Measurements from ENCODE around the gene NFASC.

The NFASC gene

DNA sequence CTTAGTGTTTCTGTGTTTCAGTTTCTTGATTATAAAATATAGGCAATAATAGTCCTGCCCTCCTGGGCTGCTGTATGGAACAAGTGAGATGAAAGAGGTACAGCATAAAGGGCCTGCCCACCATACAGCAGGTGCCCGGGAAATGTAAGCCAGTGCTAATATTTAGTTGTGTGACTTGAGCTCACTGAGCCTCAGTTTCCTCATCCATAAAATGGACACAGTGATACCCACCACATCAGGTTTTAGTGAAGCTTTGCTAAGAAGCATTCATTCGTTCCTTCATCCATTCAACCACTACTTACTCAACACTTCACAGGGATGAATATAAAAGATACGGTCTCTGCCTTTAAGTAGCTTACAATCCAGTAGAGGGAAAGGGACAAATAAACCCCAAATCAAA lies 192.2 kb downstream of the NFASC start:
- DNase-seq (ENCODE audit: low read depth in 3 of 3): no peak

DNA sequence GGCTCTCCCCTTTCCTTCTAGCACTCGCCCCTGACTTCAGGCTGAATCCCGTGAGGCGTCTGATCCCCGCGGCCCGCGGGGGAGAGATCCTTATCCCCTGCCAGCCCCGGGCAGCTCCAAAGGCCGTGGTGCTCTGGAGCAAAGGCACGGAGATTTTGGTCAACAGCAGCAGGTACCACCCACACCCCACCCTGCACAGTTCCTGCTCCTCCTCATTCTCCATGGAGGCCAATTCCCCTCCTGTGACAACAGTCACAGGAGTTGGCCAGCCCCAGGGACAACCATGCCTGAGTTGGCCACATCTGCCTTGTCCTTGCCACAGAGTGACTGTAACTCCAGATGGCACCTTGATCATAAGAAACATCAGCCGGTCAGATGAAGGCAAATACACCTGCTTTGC lies 193.6 kb downstream of the NFASC start:
- no peak for DNase-seq (ENCODE audit: low read depth in 3 of 3)

DNA sequence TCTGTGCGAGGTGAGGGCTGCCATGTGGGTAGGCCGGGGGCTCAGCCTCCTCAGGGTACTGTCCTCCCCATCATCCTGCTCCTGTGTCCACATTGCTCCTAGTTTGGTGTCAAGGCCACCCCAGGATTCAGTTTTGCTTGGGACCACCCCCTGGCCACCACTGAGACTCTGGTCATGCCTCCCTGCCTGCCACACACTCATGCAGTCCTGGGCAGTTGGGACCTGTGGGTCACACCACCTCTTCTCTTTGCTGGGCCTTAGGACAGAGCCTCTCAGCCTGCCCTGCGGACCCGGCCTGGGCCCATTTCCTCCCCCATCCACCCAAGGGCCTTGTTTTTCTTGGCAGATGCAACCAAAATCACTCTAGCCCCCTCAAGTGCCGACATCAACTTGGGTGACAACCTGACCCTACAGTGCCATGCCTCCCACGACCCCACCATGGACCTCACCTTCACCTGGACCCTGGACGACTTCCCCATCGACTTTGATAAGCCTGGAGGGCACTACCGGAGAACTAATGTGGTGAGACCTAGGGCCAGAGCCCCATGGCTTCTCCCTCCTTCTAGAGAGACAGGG lies 194.2 kb downstream of the NFASC start:
- no peak for DNase-seq (ENCODE audit: low read depth in 3 of 3)

DNA sequence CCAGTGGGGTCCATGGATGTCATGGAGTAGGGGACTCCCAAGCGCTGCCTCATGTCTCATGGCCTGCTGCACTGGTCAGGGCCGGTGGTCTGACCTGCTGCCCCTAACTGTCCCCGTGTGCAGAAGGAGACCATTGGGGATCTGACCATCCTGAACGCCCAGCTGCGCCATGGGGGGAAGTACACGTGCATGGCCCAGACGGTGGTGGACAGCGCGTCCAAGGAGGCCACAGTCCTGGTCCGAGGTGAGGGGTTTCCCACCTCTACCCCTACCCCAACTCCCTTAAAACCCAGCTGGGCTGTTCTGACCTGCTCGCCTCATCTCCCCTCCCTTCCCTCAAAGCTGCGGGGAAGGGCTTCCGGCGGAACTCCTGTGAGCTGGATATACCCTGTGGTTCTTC lies 195.0 kb downstream of the NFASC start:
- DNase-seq (ENCODE audit: low read depth in 3 of 3): no peak

DNA sequence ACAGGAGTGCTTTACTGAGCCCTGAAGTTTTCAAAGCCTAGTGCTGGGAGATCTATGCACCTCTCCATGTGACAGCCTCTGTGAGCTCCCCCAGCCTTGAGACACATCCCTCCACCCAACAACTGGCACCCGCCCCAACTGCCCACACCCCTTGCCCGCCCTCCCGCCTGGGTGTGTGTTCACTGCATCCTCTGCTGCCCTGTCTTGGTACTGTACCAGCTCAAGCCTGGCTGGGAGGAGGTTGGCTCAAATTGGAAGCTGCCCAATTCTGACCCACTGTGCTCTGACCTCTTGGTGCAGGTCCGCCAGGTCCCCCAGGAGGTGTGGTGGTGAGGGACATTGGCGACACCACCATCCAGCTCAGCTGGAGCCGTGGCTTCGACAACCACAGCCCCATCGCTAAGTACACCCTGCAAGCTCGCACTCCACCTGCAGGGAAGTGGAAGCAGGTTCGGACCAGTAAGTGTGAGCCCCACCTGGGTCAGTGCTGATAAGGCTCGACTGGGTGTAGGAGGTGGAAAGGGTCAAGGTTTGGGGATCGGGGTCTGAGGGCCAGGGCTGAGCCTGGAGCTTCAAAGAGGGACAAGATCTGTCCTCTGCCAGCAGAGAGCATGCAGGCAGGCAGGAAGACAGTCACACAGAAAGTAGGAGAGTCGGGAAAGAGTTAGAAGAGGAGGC lies 195.6 kb downstream of the NFASC start:
- no peak for DNase-seq (ENCODE audit: low read depth in 3 of 3)

DNA sequence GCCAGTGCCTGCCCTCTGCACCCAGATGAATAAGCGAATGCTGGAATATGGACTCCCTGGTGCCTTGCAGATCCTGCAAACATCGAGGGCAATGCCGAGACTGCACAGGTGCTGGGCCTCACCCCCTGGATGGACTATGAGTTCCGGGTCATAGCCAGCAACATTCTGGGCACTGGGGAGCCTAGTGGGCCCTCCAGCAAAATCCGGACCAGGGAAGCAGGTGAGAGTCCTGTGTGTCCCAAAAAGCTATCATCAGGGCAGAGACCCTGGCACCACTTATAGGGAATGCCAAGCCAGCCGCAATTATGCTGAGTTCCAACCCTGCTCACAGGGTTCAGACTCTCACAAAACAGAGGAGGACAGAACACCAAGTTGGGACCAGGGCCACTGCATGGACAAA lies 196.4 kb downstream of the NFASC start:
- no peak for DNase-seq (ENCODE audit: low read depth in 3 of 3)

DNA sequence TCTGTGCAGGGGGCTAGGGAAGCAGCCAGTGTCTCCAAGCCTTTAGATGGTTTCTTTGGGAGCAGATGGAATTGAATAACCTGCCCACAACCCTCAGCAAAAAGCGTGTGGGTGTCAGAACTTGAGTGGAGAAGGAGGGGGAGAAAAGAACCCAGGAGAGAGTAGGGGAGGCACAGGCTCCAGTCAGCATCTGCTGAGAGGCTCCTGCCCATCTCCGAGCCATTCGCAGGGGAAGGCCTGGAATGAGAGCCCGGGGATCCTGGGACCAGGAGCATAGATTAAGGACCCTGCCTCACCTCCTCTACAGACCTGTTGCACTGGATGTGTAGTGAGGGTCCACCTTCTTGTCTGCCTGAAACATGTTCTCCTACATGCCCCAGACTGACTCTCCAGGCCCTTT lies 197.3 kb downstream of the NFASC start:
- DNase-seq (ENCODE audit: low read depth in 3 of 3): no peak

DNA sequence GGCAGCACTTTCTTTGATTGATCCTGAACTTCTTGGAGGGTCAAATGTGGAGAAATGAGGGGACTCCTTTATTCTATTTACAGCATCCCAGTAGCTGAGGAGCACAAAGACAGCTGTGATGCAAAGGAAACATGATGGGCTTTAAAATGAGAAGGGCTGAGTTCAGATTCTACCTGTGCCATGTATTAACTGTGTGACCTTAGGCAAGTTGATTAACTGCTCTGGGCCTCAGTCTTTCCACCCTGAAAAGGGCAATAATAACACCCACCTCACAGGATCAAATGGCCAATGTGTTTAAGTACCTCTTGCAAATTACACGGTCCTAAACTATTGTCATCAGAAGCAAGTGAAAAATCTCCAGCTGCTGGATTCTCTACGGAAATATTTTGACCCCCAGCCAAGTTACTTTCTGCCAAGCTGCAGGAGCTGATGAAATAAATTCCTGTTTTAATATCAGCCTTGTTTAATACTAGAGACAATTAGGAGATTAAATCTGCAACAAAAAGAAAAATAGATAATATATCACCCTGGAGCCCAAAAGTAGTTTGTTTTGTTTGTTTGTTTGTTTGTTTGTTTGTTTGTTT lies 197.9 kb downstream of the NFASC start:
- DNase-seq (ENCODE audit: low read depth in 3 of 3): no peak

DNA sequence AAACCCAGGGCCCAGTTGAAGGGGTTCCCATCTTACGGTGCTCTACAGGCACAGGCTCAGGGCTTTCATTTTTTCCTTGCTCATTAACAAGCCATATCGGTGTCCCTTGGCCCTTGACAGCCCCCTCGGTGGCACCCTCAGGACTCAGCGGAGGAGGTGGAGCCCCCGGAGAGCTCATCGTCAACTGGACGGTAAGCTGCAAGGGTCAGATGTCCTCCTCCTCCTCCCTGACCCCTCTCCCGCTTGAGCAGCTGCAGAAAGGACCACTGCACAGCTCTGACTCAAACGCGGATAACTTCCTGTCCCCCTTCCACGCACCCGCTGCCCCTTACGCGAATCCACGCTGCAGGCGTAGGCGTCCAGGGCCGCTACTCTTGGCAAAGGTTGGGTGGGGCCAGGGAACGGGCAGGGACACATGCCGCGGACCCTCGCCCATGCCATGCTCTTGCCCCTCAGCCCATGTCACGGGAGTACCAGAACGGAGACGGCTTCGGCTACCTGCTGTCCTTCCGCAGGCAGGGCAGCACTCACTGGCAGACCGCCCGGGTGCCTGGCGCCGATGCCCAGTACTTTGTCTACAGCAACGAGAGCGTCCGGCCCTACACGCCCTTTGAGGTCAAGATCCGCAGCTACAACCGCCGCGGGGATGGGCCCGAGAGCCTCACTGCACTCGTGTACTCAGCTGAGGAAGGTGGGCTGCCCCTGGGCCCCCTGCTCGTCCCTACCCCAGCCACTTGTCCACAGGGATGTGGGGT lies 198.9 kb downstream of the NFASC start:
- no peak for DNase-seq (ENCODE audit: low read depth in 3 of 3)

DNA sequence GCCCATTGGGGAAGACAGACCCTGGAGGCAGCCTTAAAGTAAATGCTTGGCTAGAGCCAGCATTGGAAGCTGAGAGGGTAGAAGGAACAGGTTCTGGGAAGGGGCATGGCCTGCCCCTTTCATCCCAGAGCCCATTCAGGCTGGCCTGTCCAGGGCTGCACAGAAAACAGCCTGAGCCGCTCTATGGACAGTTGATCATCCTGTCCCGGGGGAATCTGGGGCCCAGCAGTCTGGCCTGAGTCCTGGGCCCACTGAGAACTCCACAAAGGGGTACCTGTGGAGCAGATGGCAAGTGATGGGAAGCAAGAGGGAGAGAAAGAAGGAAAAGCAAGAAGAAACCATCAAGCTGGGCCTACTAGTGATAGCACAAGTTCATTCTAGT lies 200.4 kb downstream of the NFASC start:
- no peak for DNase-seq (ENCODE audit: low read depth in 3 of 3)

DNA sequence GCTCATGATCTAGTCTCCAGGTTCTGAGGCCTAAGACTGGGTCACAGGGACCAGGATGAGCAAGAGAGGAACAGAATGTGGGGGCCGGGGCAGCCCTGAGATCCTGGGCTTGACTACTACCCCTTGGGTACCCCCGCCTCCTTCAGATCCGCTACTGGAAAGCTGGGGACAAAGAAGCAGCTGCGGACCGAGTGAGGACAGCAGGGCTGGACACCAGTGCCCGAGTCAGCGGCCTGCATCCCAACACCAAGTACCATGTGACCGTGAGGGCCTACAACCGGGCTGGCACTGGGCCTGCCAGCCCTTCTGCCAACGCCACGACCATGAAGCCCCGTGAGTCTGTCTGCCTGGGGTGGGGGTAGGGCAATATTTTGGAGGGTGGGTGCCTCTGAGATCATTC lies 201.1 kb downstream of the NFASC start:
- no peak for DNase-seq (ENCODE audit: low read depth in 3 of 3)

DNA sequence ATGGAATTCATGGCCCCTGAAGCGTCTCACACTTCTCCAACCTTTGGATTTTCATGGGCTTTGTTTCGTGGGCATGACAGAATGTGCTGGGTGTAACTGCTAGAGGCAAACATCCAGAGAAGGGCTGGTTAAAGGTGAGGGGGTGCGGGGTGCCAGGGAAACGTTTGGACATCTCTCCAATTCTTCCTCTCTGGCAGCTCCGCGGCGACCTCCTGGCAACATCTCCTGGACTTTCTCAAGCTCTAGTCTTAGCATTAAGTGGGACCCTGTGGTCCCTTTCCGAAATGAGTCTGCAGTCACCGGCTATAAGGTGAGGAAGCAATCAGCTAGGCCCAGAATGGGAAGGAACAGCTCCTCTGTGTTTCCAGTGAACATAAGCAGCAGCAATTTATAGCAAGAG lies 201.6 kb downstream of the NFASC start:
- no peak for DNase-seq (ENCODE audit: low read depth in 3 of 3)
